ENCODE data around the gene NCOR1.

NCOR1 gene

GRCh38 chr17:16025202-16025601 lies 190.1 kb downstream of the NCOR1 start:
- no peak for DNase-seq

GRCh38 chr17:16023881-16024280 lies 191.5 kb downstream of the NCOR1 start:
- DNase-seq = no peak

- DNase-seq = no peak
Measured at GRCh38 chr17:16019347-16019746, 196.0 kb downstream of the NCOR1 start.

GRCh38 chr17:16013943-16014407 lies 201.4 kb downstream of the NCOR1 start:
- DNase-seq = no peak

- DNase-seq = no peak
Measured at GRCh38 chr17:16007439-16007838, 207.9 kb downstream of the NCOR1 start.

- no peak for DNase-seq
Measured at GRCh38 chr17:16005636-16006035, 209.7 kb downstream of the NCOR1 start.

- no peak for DNase-seq
Measured at GRCh38 chr17:16003841-16004240, 211.5 kb downstream of the NCOR1 start.

- no peak for DNase-seq
Measured at GRCh38 chr17:16002708-16003260, 212.6 kb downstream of the NCOR1 start.

GRCh38 chr17:16001226-16001897 lies 214.0 kb downstream of the NCOR1 start:
- no peak for DNase-seq

GRCh38 chr17:15999974-16000827 lies 215.1 kb downstream of the NCOR1 start:
- DNase-seq = no peak

GRCh38 chr17:15999141-15999973 lies 216.0 kb downstream of the NCOR1 start, which contains the start of the genes TTC19 and ZSWIM7:
Gene TTC19, plus strand, starts transcription at chr17:15999824. Its CDS starts 25 bp downstream, at chr17:15999849.
Gene ZSWIM7, minus strand, starts transcription at chr17:15999704. Its CDS starts 110 bp downstream, at chr17:15999594.
- DNase-seq = peak; percentile 95

- DNase-seq = no peak
Measured at GRCh38 chr17:15998031-15998562, 217.2 kb downstream of the NCOR1 start.

- DNase-seq = no peak
Measured at GRCh38 chr17:15996322-15996721, 219.0 kb downstream of the NCOR1 start.

- DNase-seq = no peak
Measured at GRCh38 chr17:15981646-15982580, 233.4 kb downstream of the NCOR1 start.

GRCh38 chr17:15981208-15981607 lies 234.1 kb downstream of the NCOR1 start:
- DNase-seq = no peak

All from midbrain (tissue), 1 donor.